ENCODE measurements around the gene PLXNB2.

DNA sequence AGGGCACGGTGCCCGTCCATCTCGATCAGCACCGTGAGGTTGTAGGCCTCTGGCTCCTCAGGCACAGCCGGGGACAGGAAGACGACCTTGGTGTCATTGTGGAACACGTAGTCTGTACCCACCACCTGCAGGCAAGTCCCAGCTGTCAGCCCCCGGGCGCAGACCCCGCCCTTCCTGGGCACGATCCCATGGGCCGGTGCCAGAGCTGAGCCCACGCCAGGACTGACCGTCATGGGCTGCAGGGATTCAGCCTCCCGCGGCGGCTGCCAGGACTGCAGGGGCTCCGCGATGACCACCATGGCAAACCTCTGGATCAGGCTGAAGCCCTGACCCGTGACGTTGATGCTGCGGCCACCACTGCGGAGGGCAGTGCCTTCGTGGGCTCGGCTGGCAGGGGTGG is 25.5 kb downstream of the PLXNB2 start:
- TF ChIP-seq, protein P1, sequence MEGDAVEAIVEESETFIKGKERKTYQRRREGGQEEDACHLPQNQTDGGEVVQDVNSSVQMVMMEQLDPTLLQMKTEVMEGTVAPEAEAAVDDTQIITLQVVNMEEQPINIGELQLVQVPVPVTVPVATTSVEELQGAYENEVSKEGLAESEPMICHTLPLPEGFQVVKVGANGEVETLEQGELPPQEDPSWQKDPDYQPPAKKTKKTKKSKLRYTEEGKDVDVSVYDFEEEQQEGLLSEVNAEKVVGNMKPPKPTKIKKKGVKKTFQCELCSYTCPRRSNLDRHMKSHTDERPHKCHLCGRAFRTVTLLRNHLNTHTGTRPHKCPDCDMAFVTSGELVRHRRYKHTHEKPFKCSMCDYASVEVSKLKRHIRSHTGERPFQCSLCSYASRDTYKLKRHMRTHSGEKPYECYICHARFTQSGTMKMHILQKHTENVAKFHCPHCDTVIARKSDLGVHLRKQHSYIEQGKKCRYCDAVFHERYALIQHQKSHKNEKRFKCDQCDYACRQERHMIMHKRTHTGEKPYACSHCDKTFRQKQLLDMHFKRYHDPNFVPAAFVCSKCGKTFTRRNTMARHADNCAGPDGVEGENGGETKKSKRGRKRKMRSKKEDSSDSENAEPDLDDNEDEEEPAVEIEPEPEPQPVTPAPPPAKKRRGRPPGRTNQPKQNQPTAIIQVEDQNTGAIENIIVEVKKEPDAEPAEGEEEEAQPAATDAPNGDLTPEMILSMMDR (IDR thresholded peaks at IDR 0.05), result no peak
- no peak for TF ChIP-seq POLR2A (IDR thresholded peaks at IDR 0.05)
